ENCODE measurements around the gene OAF.

OAF gene

GRCh38 chr11:120205596-120206161 lies 5.2 kb upstream of the OAF start:
- DNase-seq: no peak

DNA sequence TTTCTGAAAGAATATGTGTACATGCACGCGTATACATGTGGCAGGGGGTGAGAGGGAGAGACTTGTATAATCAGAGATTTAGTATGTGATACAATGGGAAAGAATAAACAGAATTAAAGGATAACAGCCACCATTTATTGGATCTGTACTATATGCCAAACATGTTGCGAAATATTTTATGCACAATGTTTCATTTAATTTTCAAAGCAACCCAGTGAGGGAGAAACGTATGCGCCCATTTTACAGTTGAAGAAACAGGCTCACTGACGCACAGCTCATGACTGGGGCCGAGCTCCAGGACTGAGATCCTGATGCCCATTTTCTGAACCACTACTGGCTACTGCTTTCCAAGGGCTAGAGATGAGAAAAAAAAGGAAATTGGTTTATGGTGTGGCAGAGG lies 3.3 kb upstream of the OAF start:
- no peak for DNase-seq

DNA sequence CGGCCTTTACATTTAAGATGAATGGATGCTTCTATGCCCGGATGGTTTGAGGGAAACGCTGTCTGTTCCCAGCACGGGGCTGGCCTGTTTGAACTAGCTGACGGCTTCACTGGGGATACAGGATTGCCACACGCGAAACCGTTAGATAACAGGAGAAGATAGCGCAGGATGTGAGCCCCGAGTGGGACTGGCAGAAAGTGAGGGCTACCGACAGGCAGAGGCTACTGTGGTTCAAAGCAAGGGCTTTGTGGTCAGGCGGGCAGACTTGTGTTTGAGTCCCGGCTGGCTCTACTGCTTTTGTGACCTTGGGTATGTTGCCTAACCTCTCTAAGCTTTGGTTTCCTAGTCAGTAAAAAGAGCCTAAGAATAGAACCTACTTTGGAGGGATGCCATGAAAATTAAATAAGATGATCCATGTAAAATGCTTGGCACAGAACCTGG lies 2.8 kb upstream of the OAF start:
- DNase-seq: no peak

GRCh38 chr11:120208777-120209176 lies 2.1 kb upstream of the OAF start:
- DNase-seq: no peak

DNA sequence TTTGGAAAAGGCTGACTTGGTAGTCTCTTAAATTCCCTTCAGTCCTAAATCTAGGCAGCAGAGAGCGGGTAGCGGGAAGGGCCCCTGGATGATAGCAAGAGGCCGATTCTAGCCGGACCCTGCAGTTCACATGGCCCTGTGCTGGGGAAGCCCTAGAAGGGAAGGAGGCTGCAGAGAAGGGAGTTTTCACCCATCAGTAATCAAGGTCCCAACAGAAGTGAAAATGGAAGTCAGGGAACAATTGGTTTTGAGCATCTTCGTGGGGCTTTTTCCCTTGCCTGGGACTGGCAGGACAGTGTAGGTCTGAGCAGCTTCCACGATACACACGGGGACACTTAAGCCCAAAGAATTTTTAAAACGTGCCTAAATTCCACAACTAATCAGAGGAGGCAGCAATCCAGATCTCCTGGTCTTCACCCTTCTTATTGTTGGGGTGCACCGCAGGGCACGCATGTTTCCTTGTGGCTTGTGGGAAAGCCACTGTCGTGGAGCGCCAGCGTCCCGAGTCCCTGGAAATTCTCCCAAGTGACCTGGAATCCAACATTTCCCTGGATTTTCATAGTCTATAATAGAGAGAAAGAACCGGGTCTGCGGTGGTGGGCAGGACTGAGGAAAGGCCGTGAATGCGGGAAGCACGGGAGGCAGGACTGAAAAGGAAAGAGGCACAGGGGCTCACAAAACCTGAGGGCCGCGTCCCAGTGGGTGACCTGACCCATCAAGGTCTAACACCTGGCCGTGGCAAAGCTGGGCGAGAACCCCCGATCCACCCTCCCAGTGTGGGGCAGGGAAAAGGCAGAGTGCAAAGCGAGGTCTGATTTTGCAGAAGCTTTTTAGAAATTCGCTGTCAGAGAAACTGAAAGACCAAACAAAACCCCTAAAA lies 846 bp upstream of the OAF start:
- no peak for DNase-seq

DNA sequence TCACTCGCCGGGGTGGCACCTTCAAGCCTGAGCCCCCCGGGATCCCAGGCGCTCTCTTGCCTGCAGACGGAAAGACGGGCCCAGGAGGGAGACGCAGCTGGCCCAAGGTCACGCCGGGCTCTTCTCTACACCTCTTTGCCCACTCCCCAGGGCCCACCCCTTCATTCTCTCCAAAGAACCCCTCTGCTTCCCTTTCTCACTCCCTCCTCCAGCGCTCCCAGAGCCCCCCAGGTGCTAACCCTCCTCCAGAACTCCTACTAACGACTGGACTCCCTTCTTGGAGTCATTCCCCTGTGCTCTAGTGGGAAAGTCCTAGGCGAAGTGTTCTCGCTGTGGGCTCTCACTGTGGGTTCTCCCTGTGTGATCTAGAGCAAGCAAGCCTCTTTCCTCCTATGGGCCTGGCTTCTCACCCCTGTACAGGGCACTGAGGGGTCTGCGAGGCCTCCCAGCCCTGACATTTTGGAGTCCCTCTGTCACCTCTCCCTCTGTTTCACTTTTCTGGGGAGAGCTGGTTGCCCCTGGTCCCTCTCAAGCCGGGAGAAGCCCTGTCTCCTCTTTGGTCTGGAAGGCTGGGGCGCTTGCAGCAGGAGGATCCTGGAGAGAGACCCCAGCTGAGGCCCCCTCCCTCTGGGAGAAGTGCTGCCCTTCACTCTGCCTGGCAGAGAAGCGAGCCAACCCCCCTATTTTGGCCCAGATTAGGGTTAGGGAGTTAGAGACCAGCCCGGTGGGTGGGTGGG lies 858 bp downstream of the OAF start:
- no peak for DNase-seq

DNA sequence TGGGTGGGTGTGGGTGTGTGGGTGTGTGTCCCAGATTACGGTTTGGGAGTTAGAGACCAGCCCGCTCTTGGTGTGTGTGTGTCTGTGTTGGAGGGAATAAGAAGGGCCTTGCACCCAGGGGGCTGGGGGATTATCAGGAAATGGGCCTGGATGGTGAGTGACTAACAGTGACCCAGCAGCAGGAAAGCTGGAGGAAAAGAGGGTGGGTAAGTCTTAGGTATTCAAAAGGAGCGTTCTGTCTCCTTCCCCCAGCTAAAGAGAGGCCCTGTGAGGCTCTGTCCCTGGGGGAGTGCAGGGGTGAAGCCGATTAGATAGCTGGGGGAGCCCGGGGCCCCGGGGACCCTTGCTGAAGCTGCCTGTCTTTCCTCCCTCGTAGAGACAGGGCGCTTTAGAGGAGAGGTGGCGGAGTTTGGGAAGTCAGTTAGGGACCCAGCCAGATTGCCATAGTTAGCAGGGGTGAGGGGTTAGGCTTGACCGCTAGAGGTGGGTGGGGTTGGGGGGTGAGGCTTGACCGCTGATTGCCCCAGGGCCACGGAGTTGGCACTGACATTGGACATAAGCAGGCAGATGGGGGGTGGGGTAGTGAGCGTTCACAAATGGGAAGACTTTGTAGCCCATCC lies 1.5 kb downstream of the OAF start:
- no peak for DNase-seq

DNA sequence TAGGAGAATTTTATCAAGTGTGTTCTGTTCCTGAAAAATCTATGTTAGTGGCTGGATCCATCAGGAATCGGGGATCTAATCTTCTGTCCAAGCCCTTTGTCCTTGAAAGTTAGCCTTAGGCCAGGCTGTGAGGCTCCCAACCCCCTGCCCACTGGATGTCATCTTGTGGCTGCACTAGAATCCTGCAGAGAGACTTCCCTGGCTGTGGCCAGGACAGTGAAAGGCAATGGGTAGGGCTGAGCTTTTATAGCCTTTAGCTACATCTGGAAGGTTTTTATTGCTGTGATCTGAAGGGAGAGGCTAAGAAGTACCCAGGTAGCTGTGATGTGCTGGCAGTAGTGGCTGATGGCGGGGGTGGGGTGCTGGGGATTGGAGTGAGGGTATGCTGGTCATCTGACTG lies 2.1 kb downstream of the OAF start:
- DNase-seq: no peak

GRCh38 chr11:120214581-120214980 lies 3.7 kb downstream of the OAF start:
- no peak for DNase-seq

DNA sequence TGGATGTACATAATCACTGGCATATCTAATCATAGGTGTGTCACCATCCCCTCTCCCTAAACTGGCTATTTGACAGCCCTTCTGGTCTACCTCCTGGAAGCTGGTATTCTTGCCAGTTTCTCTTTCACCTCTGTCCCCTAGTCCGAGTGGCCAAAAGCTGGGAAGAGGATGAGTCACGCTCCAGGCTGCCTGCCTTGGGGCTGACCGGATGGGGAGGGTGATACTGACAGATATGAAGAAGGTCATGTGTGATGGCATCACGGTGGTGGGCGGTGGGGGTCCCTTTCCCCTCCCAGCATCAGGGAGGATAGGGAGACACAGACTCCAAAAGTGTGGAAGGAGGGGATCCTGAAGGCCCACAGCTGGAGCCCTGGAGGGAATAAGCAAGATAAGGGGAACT lies 4.8 kb downstream of the OAF start:
- DNase-seq: no peak

DNA sequence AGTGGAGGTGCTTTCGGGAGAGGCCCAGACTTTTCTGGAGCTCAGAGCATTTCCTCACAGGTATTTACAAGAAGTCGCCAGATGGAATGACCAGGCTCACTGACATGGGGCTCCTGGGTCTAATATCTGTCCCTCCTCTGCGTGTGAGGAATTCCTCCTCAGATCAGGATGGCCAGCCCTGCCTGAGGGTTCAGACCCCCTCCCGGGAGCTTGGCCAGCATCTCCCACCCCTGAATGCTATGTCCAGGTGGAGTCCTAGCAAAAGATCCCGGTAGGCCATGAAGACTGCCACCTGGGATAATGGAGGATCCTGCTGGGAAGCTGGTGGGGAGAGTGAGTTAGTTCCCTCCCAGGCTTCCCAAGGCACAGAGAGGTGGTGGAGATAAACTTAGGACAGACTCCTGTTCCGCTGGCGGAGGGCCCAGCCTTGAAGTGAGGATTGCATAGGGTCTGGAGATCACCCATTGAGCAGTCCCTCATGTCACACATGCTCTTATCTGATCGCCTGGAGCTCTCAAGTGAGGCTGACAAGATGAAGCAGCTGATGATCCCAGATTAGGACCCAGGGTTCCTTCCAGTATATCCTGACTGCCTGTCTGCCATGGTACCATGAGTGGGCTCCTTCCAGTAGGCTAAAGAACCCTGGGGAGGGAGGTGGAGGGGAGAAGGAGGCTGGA lies 5.7 kb downstream of the OAF start:
- DNase-seq: no peak

GRCh38 chr11:120217526-120217925 lies 6.7 kb downstream of the OAF start:
- DNase-seq: no peak

DNA sequence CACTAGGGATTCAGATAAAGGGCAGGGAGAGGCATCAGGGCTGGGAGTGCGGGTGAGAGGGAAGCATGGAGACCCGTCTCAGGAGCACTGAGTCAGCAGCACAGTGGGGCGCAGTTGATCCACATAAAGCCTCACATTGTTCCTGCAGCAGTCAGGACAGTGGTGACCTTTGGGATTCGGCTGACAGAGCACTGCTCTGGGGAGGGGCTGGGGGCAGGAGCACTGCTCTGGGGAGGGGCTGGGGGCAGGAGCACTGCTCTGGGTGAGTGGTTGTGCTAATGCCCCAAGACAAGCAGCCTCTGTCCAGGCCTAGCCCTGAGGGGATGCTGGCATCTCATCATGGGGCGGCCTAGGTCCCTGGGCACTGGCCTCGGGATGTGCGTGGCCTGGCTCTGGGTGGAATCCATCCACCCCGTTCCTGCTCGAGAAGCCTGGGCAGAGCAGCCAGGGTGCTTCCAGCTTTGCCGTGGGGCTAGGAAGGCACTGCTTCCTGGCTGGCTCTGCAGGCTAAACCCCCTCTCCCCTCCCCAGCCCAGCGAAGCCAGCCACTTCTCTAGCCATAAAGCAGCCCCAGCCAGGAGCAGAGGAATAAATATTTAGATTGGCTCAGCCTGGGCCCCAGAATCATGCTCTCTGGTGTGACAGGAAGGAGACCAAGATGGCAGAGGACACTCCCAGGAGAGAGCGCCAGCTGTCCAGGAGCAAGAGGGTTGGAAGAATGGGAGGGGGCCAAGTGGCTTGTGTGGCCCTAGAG lies 7.3 kb downstream of the OAF start:
- no peak for DNase-seq

DNA sequence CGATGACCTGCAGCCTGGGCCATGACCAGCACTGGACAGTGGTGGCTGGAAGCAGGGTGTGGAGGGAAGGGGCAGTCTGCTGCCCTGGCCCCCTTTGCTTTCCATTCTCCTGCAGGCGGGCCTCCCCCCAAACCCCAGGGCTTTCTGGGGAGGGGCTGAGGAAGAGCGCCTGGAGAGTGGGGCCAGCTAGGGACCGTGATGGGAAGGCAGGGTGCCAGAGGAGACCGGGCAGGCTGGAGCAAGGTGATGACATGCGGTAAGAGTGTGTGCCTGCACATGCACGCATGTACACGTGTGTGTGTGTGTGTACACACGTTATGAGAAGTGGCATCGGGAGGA lies 7.8 kb downstream of the OAF start:
- no peak for DNase-seq

GRCh38 chr11:120219232-120219937 lies 8.6 kb downstream of the OAF start:
- DNase-seq: no peak

- no peak for DNase-seq
Observed at GRCh38 chr11:120219938-120220746, 9.3 kb downstream of the OAF start.

GRCh38 chr11:120220747-120221037 lies 9.9 kb downstream of the OAF start:
- DNase-seq: no peak

DNA sequence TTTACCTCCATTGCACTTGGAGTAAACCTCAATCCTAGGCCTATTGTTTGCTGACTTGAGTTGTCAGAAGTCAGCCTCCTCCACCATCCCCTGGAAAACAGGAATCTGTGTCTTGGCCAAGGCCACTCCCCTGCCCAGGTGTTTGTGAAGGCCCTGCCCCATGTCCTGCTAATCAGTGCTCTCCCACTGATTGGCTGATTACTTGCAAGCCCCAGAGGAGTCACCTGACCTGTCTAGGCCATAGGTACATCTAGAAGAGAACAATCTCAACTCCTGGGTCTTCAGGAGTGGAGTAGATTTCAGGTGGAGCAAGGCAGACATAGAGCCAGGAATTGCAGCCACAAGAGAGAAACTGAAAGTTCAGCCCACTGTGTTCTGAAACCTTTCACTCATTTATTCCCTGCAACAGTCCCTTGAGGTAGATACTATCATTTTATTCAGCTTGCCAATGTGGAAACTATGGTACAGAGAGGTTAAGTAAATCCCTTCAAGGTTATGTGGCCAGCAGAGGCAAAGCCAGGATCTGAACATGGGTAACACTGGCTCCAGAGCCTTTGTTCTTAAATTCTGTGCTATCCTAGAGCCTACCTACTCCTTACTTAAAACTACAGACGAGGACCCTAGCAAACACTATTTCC lies 10.4 kb downstream of the OAF start:
- no peak for DNase-seq

- no peak for DNase-seq
Observed at GRCh38 chr11:120222916-120223315, 12.1 kb downstream of the OAF start.

GRCh38 chr11:120223793-120224192 lies 13.0 kb downstream of the OAF start:
- no peak for DNase-seq

Data from activated CD4-positive, alpha-beta T cell treated with anti-CD3 and anti-CD28 coated beads for 1 hour (primary cell).